ENCODE measurements around the gene PLK2. TPM values are rescaled to one million over a fixed set of nuclear protein-coding genes. Genes with fewer than 3 reads are reported as not detected.

The PLK2 gene
- total and polyA plus RNA-seq, 2 of the 8 experiments (the other 6 are each of a cell fraction or from before 2014, with no cell fraction given), result 5.8 to 20.6 TPM

- Histone ChIP-seq H2BK5ac (ENCODE audit: low read depth, low read length) (no peak overlapping the region), H3K79me1 (ENCODE audit: low read depth, low read length) (no peaks in the 10 kb centered on the region), H2BK12ac (ENCODE audit: low read depth, low read length) (no peak overlapping the region), H4K5ac (ENCODE audit: insufficient read length, low read depth, low read length) (no peak overlapping the region), H3K4me1 (replicated peaks in 1 of 4; ENCODE audit: control insufficient read depth in 3 of 4, insufficient read depth in 4 of 4, low read length in 3 of 4) (no peaks in the 10 kb centered on the region; a peak in 1 of 7 replicates), H3K79me2 (ENCODE audit: control insufficient read depth in 1 of 2, insufficient read depth in 2 of 2, low read length in 2 of 2) (0 out of 4 replicates have a peak, but pooled peaks cover 0 to 3% of the 10 kb centered on the region in 2 experiments), H2BK120ac (replicated peaks; ENCODE audit: low read depth, low read length) (no peak overlapping the region), H2AK5ac (ENCODE audit: low read depth, low read length) (peak overlapping the region; percentile 66; the same call in 1 of the 2 replicates), H2BK15ac (ENCODE audit: low read length) (no peak overlapping the region), H3K9ac (replicated peaks in 1 of 4; ENCODE audit: extremely low read depth in 1 of 4, low read depth in 3 of 4, low read length in 3 of 4) (no peak overlapping the region), H4K91ac (replicated peaks; ENCODE audit: insufficient read length, low read length) (no peak overlapping the region), H3K4me2 (ENCODE audit: insufficient read depth in 1 of 2, low read depth in 2 of 2, low read length in 2 of 2) (no peak overlapping the region), H3K14ac (ENCODE audit: insufficient read length) (no peak overlapping the region), H3K27me3 (replicated peaks in 1 of 4; ENCODE audit: control insufficient read depth in 3 of 4, extremely low read depth in 1 of 4, insufficient read depth in 3 of 4, low read length in 3 of 4) (no peaks in the 10 kb centered on the region), H3K36me3 (ENCODE audit: control insufficient read depth in 2 of 4, insufficient read depth in 4 of 4, low read length in 3 of 4) (no peaks in the 10 kb centered on the region), H2BK20ac (ENCODE audit: low read length) (no peak overlapping the region), H3K23ac (ENCODE audit: insufficient read length) (no peak overlapping the region), H3K4ac (replicated peaks; ENCODE audit: insufficient read length, low read depth, low read length) (no peak overlapping the region), H3K9me3 (ENCODE audit: insufficient read depth in 2 of 2, low read depth in 1 of 2, low read length in 1 of 2) (no peaks in the 10 kb centered on the region), H3K56ac (replicated peaks; ENCODE audit: insufficient read length, low read depth, low read length) (no peak overlapping the region), H3K23me2 (ENCODE audit: low read depth, low read length) (peaks cover 3% of the 10 kb centered on the region; the same call in 1 of the 2 replicates), H3K4me3 (ENCODE audit: extremely low read depth in 1 of 4, insufficient read depth in 2 of 4, low read depth in 3 of 4, low read length in 4 of 4) (no peak overlapping the region), H4K20me1 (replicated peaks in 1 of 2; ENCODE audit: control insufficient read depth in 1 of 2, insufficient read depth in 2 of 2, low read length in 2 of 2) (peaks cover 0 to 5% of the 10 kb centered on the region in 2 experiments), H2AFZ (ENCODE audit: low read length) (no peak overlapping the region), H3K18ac (ENCODE audit: extremely low read depth, low read length) (no peak overlapping the region), H4K8ac (ENCODE audit: extremely low read depth, insufficient read depth, low read length) (no peak overlapping the region), H3K27ac (ENCODE audit: low read depth, low read length) (no peak overlapping the region)
- FAIRE-seq (no peak), DNase-seq (ENCODE audit: low read depth in 1 of 2, low spot score in 2 of 2) (no peak)
- WGBS, 2 experiments (ENCODE audit: extremely low coverage in 1 of 2, insufficient coverage in 1 of 2, insufficient read length in 1 of 2, insufficient replicate concordance in 2 of 2, low coverage in 1 of 2, low lambda C conversion rate in 2 of 2, missing lambda C conversion rate in 1 of 2), result 82% methylated on average over 6 of the region's 6 CpGs; no CpG with 5 or more reads in 1 of the 2 experiments
- TF ChIP-seq EZH2 (IDR thresholded peaks at IDR 0.05; ENCODE audit: low read depth, low read length, severe bottlenecking) (no peak), TAF7 (optimal IDR thresholded peaks at IDR 0.05; ENCODE audit: borderline replicate concordance, low read depth, low read length) (no peak), JUND (IDR thresholded peaks at IDR 0.05; ENCODE audit: low read length) (no peak), RAD21 (IDR thresholded peaks at IDR 0.05 in 1 of 2, conservative IDR thresholded peaks at IDR 0.05 in 1 of 2; ENCODE audit: low read depth in 2 of 2, low read length in 2 of 2) (no peak), CHD1 (IDR thresholded peaks at IDR 0.05; ENCODE audit: low read depth, low read length) (no peak), SIRT6 (IDR thresholded peaks at IDR 0.05; ENCODE audit: low read length) (no peak)
- ChIA-PET CTCF (ENCODE audit: partially characterized antibody) (no interaction called here), POLR2A (ENCODE audit: partially characterized antibody) (no interaction called here)
These were observed 21.9 kb upstream of the PLK2 start for GRCh38 chr5:58481828-58482227.
